Stimulated activated naive CD4-positive, alpha-beta T cell (primary cell): Measurements from ENCODE around the gene ATOSB.

Experiments
- DNase-seq, 6 experiments: peaks; one replicate each; lab custom pipeline; 2025; lab: John Stamatoyannopoulos, UW

The ATOSB gene

GRCh38 chr9:35112257-35113020 lies 3.2 kb downstream of the ATOSB start:
- DNase-seq = no peak

- peak; percentile 90 to 96 (median 93) for DNase-seq
Observed at GRCh38 chr9:35111001-35111933, 4.4 kb downstream of the ATOSB start.

- no peak for DNase-seq
Observed at GRCh38 chr9:35110327-35110761, 5.3 kb downstream of the ATOSB start.

GRCh38 chr9:35108946-35109575 lies 6.6 kb downstream of the ATOSB start:
- DNase-seq = no peak

- no peak for DNase-seq
Observed at GRCh38 chr9:35108461-35108860, 7.2 kb downstream of the ATOSB start.

GRCh38 chr9:35107297-35108290 lies 8.1 kb downstream of the ATOSB start:
- no peak for DNase-seq

- no peak for DNase-seq
Observed at GRCh38 chr9:35106343-35106730, 9.3 kb downstream of the ATOSB start.

- no peak for DNase-seq
Observed at GRCh38 chr9:35105571-35106342, 9.9 kb downstream of the ATOSB start.

GRCh38 chr9:35105126-35105525 lies 10.5 kb downstream of the ATOSB start:
- no peak for DNase-seq

- no peak for DNase-seq
Observed at GRCh38 chr9:35104586-35104985, 11.1 kb downstream of the ATOSB start.

- no peak for DNase-seq
Observed at GRCh38 chr9:35103660-35104191, 11.9 kb downstream of the ATOSB start.

GRCh38 chr9:35102769-35103659 lies 12.6 kb downstream of the ATOSB start, which contains the start of gene STOML2:
Gene STOML2 (minus strand): TSS chr9:35103131. CDS start chr9:35103094, 37 bp downstream.
- DNase-seq = peak; percentile 81 to 92 (median 88)

GRCh38 chr9:35102465-35102768 lies 13.2 kb downstream of the ATOSB start:
- DNase-seq = no peak

GRCh38 chr9:35097573-35097972 lies 18.1 kb downstream of the ATOSB start:
- DNase-seq = no peak

GRCh38 chr9:35096035-35096849 lies 19.4 kb downstream of the ATOSB start, which contains the start of gene PIGO:
Gene PIGO (minus strand): TSS chr9:35096591. CDS start chr9:35095565, 1,026 bp downstream.
- peak; percentile 82 to 98 (median 90) for DNase-seq

GRCh38 chr9:35091536-35091935 lies 24.1 kb downstream of the ATOSB start:
- no peak for DNase-seq

- DNase-seq = no peak
Observed at GRCh38 chr9:35089434-35089833, 26.2 kb downstream of the ATOSB start.

GRCh38 chr9:35085078-35085477 lies 30.6 kb downstream of the ATOSB start:
- DNase-seq = no peak
